GM19463 (cell line): ENCODE results near the gene GPR152.
"Not testable (repeated sequence)": the region's sequence is repeated elsewhere in the genome, so short reads cannot be mapped to it uniquely, and the experiment has no call there.

Source experiments
- ATAC-seq: cut with Tn5 transposase; IDR thresholded peaks from one replicate; pipeline ENCODE4 v1.9.1; 2021; ENCODE audit warnings: mild to moderate bottlenecking, moderate library complexity; ENCODE audit not compliant: unreplicated experiment

Gene GPR152

DNA sequence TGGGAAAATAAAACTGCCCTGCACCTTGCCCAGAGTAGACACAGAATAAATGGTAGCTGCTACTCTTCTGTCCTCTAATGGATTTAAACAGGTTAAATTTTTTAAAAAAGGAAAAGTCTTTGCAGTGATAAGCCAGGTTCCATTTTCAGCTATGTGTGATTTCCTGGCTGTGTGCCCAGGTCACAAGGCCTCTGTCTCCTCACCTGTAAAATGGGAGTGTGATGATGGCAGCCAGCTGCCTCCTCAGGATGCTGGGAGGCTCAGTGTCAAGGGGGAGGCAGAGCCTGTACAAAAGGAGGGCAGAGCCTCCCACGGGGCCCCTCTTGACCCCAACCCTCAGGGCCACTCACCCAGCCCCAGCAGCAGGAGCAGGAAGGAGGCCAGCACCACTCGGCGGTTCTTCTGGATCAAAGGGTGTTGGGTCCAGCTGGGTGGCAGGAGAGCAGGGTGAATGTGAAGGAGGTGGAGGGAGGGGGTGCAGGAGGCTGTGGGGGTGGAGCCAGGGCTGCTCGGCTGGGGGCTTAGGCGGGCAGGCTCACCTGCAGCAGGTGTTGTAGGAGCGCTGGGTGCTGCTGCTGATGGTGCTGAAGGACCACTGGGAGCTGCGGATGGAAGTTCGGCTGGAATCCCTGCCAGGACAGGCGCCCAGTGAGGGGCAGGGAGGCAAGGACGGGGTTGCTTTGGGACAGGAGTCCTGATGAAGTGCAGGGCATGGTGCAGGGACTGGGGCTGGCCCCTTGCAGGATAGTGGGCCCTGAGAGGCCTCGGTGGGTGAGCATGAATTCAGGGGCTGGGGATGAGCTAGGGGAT is 14.6 kb upstream of the GPR152 start:
- ATAC-seq, result no peak

DNA sequence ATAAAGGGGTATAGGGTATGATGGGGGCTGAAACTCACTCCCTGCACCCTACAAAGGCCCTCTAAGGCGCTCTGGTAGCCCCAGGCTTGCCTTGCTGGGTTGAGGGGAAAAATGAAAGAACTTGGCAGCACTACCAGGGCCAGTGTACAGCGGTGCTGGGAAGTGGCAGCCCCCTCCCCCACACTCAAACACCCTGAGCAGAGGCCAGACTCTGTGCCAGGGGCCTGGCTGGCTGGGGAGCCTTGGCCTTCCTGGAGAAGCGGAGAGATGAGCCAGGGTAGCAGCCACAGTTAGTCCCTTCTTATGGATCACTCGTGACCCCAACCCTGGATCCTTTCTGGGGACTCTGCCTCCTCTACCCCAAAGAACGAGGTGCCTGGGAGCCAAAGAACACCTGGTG is 13.8 kb upstream of the GPR152 start:
- no peak for ATAC-seq

DNA sequence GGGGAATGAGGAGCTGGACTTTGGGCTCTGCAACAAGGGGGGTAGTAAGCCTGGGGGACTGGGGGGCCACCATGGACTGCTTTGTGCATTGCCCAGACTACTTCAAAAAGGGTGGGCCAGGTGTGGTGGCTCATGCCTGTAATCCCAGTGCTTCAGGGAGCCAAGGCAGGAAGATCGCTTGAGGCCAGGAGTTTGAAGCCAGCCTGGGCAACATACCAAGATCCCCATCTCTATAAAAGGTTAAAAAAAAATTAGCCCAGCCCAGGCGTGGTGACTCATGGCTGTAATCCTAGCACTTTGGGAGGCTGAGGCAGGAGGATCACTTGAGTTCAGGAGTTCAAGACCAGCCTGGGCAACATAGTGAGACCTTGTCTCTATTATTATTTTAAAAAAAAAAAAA is 13.0 kb upstream of the GPR152 start:
- not testable (repeated sequence) for ATAC-seq

DNA sequence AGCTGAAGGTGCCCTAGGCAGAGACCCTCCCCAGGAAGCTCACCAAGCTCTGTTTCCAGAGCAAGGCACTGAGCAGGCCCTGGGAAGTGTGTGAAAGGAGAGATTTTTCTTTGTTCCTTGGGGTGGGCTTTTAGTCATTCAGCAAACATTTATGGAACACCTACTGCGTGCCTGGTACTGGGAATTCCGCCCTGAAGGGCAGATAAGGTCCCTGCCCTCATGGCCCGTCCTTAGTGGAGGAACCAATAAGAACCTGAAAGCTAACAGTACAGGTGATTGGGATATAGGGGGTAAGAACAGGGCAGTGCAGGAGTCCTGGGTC is 12.6 kb upstream of the GPR152 start:
- no peak for ATAC-seq

DNA sequence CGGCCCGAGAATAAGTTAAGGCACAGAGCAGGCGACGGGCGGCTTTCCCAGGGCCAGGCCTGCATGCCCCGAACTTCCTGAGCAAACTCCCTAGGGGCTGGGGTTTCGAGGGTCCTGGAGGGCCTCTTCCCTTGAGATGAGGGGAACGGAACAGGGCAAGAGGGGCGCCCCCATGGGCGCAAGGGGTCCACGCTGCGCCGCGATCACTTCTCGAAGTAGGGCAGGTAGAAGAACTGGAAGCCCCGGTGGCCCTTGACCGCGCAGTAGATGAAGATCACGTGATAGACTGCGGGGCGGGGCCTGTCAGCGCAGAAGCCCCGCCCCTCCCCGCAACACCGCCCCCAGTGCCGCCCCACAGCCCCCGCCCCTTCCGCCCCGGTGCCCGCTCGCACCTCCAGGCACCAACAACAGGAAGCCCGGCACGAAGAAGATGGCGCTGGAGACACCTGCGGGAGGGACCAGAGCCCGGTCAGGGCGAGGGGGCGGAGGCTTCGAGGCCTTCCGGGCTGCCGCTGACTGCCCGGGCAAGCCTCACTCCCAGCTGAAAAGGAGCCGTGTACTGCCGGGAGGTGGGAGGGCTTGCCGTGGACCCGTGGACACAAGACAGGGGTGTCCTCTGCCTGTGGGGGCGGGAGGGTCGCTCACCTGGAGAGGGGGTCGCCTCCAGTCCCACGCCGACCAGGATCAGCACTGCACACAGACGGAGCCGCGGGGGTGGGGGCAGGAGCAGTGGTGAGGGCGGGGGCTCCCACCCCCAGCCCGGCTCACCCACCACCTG is 12.1 kb upstream of the GPR152 start:
- peak; percentile 54 for ATAC-seq

DNA sequence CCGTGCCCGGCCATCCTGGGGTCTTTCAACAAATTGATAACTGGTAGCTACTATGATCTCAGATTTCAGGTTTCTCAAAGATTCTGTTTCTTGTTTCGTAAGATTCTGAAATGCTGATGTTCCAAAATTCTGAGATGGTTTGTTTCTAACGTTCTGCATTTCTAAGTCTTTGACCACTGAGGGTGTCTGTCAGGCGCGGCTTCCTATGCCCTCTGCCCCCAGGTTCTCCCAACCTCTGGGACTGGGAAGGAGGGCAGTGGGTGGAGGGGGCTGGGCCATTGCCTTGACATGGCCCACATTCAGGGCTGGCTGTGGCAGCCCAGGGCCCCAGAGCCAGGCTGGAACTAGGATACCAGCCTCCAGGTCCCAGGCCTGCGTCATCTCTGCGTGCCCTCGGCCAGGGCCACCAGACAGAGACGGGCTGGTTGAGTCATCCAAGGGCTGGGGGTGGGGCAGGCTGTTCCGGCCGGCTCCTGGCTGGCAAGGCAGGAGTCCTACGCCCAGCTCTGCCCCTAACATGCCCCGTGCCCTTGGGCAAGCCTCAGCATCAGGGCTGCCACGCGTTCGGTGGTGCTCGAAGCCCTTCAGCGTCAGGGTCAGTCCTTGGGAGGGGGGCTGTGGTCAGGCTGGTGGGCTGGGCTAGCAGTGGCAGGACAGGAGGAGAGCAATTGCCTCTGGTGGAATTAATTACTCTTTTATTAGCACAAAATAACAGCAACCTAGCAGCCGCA is 11.3 kb upstream of the GPR152 start:
- no peak for ATAC-seq

DNA sequence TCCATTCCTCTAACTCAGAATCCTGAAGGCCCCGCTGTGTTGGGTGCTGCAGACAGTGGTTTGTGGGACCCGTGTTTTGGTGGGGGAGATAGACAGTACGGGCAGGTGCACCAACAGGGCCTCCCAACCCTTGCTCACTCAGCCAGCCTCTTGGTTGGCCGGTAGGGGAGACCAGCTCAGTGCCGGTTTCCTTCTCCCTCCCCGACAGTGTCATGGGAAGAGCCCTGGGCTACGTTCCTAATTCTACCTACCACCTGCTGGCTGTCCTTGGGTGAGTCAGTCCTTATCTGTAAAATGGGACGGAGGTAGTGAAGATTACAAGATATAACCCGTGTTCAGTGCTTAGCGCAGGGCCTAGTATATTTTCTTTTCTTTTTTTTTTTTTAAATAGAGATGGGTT is 10.7 kb upstream of the GPR152 start:
- no peak for ATAC-seq

DNA sequence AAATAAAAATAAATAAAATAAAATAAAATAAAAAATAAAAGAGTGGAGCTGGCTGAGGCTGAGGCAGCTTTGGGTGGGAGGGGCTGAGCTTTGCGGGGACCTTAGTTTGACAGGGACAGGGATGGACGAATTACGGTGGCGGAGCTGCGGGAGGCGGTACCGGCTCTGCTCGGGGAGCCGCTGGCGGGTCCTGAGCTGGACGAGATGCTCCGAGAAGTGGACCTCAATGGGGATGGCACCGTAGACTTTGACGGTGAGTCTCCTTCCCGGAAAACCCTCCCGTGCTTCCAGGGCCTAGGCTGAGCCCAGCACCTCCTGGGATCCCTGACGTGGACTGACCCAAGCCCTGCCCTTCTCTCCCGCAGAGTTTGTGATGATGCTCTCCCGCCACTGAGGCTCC is 5.7 kb upstream of the GPR152 start:
- ATAC-seq, result no peak

DNA sequence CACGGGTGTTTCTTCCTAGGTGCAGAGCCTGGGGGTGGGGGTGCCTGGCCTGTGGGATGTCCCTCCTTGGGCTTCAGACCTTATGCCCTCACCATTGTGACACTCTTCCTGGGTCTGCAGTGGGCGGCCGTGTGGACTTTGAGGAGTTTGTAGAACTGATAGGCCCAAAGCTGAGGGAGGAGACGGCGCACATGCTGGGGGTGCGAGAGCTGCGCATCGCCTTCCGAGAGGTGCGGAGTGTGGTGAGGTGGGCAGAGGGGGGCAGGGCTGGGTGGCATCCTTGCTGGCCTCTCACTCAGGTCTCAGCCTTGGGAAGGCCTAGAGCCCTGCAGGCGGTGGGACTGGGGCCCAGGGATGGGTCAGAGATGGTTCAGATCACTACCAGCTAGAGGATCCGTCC is 4.9 kb upstream of the GPR152 start:
- no peak for ATAC-seq

DNA sequence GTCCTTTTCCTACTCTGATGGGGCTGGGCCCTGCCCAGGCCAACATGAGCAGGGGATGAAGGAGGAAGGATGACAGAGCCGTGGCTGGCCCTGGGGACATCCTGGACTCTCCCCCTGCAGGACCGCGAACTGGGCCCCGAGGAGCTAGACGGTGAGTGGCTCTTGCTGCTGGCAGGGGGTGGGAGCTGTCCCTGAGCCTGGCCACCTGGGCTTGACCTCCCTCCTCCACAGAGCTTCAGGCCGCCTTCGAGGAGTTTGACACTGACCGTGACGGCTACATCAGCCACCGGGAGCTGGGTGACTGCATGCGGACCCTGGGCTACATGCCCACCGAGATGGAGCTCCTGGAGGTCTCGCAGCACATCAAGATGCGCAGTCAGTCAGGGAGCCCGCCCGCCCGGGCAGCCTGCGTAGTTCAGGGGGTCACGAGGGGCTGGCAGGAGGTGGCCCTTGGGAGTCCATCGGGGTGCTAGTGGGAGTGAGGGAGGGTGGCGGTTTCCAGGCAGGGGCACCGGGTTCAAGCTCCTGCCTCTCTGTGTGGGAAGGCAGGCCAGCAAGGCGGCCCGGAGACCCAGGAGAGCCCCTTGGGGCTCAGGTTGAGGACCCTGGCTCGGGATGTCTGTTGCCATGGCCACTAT is 3.7 kb upstream of the GPR152 start:
- ATAC-seq, result no peak

DNA sequence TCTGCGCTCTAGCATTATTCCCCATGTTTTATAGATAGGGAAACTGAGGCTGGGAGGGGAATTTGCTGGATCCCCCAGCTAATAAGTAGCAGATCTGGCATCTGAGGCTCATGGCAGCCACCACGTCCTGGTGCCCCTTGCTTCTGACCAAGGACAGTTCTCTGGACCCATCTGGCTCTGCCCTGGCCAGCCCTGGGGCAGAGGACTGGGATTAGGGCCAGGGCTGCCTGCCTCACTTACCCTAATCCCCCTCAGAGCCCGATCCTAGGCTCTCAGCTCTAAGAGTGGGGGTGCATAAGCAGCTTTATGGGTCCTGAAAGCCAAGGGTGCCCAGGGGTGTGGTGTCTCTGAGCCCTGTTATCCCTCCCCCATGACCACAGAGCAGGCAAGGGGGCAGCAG is 2.5 kb upstream of the GPR152 start, which contains the start of gene CABP4:
TSS of gene CABP4 (plus strand) at position 301 of the 400 bp plus-strand sequence. CDS start at position 371, 70 bp downstream.
- no peak for ATAC-seq

DNA sequence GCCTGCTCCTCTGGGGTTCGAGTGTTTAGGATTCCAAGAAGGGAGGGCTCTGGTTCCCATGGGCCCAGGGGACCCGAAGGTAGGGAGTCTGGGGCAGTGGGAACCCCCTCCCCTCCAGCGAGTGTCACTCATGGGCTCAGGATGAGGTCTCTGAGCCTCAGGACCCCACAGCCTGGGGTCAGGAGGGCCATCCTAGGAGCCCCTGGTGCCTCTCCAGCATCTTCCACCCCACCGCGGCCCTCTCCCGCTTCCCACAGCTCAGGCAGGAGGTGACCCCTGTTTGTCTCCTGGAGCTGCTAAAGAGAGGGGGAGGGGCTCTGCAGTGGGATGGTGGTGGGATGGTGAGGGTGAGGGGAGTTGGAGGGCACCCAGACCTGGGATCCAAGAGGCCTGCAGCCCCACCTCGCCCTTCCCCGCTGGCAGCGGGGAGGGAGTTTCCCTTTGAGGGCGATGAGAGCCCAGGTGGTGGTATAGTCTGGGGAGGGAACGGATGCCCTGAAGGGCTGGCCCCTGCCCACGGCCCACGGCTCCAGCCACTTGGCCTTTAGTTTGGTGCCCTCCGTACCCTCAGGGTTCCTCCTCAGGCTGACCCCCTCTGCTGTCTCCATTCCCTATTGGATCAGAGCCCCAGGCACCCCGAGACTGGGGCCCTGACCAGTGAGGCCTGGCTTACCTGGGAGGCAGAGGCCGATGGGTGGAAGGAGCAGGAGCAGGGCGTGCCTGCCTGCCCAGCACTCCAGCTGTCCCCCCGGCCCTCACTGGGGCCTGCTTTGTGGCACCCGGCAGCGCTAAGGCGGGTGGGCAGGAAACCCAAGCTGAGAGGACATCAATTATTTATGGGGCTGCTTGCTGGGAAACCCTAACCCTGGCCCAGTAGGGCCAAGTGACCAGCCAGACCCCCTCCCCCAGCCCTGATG is 1.5 kb upstream of the GPR152 start:
- ATAC-seq, result no peak

DNA sequence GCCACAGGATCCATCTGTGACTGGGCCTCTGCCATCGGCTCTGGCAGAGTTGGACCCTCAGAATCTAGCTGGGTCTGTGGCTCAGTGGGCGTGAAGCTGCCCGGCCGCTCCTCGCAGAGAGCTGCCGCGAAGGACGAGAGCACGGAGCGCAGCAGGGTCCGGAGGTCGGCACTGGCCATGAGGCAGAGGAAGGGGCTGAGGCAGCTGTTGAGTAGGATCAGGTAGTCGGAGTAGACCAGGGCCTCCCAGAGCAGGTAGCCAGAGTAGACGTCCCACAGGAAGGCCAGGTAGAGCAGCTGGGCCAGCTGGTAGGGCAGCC is 912 bp downstream of the GPR152 start:
- no peak for ATAC-seq

DNA sequence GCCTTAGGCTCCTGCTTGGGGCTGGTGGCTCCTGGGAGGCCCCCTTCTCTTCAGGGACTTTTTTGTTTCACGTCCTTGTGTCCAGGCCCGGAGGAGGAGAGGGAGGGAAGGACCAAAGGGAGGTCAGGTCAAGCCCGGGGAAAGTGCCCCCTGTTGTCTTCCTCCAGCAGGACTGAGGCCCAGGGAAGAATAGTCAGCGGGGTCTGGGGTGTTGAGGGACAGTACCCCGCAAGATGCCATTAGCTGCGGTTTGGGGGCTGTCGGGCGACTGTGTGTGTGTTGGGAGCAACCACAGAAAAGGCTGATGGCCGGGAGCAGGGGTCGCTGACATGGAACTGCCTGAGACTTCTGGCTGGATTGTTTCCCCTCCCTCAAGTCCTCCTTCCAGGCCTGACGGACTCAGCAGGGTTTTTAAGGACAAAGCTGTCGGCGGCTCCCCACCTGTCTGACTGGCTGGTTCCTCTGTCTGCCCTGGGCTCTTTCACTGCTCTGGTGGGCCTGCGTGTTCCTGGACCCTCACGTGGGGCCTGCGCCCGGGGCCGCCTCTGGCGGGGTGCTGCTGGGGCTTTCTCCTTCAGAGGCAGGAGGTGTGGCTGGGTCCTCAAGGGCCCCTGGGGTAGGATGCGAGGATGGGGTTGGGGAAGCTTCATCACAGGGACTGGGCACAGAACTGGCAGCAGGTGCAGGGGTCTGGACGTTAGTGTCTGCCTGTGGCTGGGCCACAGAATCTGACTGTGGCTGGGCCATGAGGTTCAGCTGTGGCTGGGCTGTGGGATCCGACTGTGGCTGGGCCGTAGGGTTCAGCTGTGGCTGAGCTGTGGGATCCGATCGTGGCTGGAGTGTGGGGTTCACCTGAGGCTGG is 1.5 kb downstream of the GPR152 start:
- ATAC-seq, result no peak

DNA sequence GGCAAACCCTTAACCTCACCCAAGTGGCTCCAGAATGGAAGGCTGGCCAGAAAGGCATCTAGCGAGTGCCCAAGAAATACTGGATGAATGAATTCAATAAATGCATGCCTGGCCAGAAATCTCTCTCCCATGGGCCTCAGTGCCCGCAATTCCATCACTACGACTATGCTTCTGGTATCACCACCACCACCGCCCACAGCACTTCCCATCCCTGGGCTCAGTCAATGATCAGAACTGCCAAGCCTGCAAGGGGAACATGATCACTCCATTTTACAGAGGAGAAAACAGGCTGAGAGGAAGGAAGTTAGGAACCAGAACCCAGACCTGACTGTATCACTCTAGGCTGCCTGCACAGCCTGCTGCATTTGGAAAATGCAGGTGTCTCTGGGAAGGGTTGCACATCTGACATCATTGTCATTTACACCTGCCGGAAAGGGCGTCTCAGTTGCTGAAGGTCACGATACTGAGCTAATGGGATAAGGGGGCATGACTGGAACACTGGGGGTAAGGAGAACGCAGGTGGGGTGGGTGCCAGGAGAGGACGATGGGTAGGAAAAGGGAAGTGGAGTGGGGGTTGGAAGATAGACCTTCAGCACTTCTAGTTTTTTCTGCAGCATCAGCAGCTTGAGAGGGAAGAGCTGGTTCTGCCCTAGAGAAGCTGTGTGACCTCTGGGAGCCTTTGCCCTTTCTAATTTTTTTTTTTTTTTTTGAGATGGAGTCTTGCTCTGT is 3.2 kb downstream of the GPR152 start:
- no peak for ATAC-seq

DNA sequence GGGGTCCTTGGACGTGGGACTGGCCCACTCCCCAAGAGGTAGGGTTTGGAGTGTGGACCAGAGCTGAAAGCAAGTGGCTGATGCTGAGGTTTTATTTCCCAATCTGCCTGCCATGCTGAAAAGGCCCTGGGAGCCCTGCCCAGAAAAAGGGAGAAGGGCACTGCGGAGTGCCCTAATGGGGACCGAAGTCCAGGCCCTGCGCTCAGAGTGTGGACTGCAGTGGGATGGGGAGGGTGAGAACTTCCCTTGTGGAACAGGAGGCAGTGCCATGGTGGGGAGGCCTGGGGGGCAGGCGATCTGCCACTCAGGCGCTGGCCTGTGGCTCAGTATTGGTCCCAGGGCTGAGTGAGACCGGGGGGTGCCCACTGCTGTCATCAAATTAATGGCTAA is 4.3 kb downstream of the GPR152 start:
- ATAC-seq, result no peak

DNA sequence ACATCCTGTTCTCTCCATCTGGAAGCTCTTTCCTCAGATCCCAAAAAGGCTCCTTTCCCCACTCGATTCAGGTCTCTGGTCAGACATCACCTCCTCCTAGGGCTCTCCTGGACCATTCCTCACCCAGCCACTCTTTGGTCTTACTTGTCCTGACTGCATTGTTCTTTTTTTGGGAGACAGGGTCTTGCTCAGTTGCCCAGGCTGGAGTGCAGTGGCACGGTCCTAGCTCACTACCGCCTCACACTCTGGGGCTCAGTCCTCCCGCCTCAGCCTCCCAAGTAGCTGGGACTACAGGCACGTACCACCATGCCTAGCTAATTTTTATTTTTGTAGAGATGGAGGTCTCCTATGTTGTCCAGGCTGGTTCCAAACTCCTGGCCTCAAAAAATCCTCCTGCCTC is 7.0 kb downstream of the GPR152 start:
- ATAC-seq, result no peak

DNA sequence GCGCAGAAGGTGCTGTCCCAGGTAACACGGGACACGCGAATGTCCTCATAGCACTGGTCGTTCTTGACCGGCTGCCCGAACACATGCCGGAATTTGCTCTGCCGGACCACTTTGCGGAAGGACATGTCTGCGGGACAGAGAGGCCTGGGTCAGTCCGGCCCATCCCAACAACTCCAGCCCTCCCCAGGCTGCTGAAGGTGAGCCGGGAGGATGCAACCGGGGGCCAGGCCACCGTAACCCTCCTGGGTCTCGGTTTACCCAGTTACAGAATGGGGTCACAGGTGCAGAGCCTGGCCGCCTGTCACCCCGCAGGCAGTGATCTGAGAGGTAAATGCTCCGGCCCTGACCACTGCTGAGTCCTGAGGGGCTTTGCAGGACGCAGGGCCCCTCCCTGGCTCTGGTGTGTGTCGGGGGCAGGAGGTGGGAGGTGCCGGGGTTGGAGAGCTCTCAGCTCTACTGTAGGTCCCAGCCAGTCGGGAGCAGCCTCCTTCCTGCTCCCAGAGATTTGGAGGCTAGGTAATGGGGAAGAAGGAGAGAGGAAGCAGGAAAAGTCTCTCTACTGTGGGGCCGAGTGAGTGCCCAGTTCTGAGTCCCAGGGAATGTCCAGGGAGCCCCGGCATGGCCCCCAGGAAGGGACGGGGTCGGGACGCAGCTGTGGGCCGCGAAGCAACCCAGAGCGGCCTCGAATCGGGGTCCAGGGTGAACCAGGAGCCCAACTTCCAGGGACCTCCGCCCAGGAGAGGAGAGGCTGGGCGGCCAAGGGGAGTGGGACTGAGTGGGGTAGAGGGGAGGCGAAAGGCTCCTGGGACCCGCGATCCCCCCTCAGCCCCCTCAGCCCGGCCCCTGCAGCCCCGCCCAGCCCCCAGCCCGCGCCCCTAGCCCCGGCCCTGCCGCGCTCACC is 9.8 kb downstream of the GPR152 start:
- no peak for ATAC-seq
